Naive thymus-derived CD4-positive, alpha-beta T cell (primary cell): ENCODE data around the gene PAK6. TPM values are rescaled to one million over a fixed set of nuclear protein-coding genes. Genes with fewer than 3 reads are reported as not detected.
A peak's percentile ranks its signal among the peaks of the same experiment; 100 is the strongest.

Source experiments
- ATAC-seq: fragments of 150-1000 bp; cut with Tn5 transposase; 2 replicates; pipeline ENCODE4 v1.10.0; 2021; ENCODE audit warnings: mild to moderate bottlenecking, moderate library complexity
- CTCF ChIA-PET: fragments of 350-600 bp; sonication (Branson Sonifier 250); formaldehyde crosslinking; loops from one replicate; lab custom pipeline; 2021; ENCODE audit warnings: antibody characterized with exemption; lab: Charles Lee
- POLR2A ChIA-PET: fragments of 350-600 bp; sonication (Branson Sonifier 250); formaldehyde crosslinking; loops from one replicate; lab custom pipeline; 2021; ENCODE audit warnings: antibody characterized with exemption, inconsistent platforms; lab: Charles Lee
- DNase-seq, 9 donors: peaks; one replicate each; pipeline versions ENCODE4 v3.0.0 to v3.0.0-alpha.2; 2020 to 2022; ENCODE audit warnings: mixed read lengths in 1 of 9
- H3K27ac ChIP-seq: one replicate; pipeline ENCODE4 v1.7.0; 2013; ENCODE audit warnings: mild to moderate bottlenecking, low read depth, low read length, moderate library complexity
- H3K27me3 ChIP-seq, 2 donors: one replicate each; pipeline ENCODE4 v1.7.0; 2013; ENCODE audit warnings: low read length in 2 of 2, mild to moderate bottlenecking in 2 of 2, moderate library complexity in 2 of 2; ENCODE audit not compliant: control insufficient read depth in 2 of 2, insufficient read depth in 2 of 2
- H3K36me3 ChIP-seq, 3 experiments: 1 replicate in 2 of 3; 2 replicates in 1 of 3; pipeline ENCODE4 v1.7.0; 2013; ENCODE audit warnings: low read length in 3 of 3, mild to moderate bottlenecking in 3 of 3, moderate library complexity in 1 of 3; ENCODE audit not compliant: insufficient read depth in 3 of 3, control insufficient read depth in 2 of 3
- H3K4me1 ChIP-seq, 2 donors: one replicate each; pipeline ENCODE4 v1.7.0; 2013; ENCODE audit warnings: low read length in 2 of 2, mild to moderate bottlenecking in 2 of 2, moderate library complexity in 1 of 2; ENCODE audit not compliant: control insufficient read depth in 2 of 2, insufficient read depth in 2 of 2
- H3K4me3 ChIP-seq: 2 replicates; pipeline ENCODE4 v1.7.0; 2013; ENCODE audit warnings: mild to moderate bottlenecking, low read length
- H3K9me3 ChIP-seq, 3 experiments: 1 replicate in 2 of 3; 2 replicates in 1 of 3; pipeline ENCODE4 v1.7.0; 2013; ENCODE audit warnings: low read length in 3 of 3; ENCODE audit not compliant: control insufficient read depth in 2 of 3
- H3K27ac Mint-ChIP-seq, 9 donors: one replicate each; pipeline ENCODE4 v1.8.0; 2020 to 2022; ENCODE audit warnings: mixed read lengths in 9 of 9, mild to moderate bottlenecking in 8 of 9, moderate library complexity in 5 of 9, inconsistent platforms in 2 of 9
- H3K27me3 Mint-ChIP-seq, 5 donors: one replicate each; pipeline ENCODE4 v1.8.0; 2021 to 2022; ENCODE audit warnings: mixed read lengths in 5 of 5, mild to moderate bottlenecking in 1 of 5
- H3K36me3 Mint-ChIP-seq, 5 donors: one replicate each; pipeline ENCODE4 v1.8.0; 2020 to 2022; ENCODE audit warnings: mixed read lengths in 5 of 5, mild to moderate bottlenecking in 3 of 5, inconsistent platforms in 1 of 5
- H3K4me1 Mint-ChIP-seq, 7 donors: one replicate each; pipeline ENCODE4 v1.8.0; 2020 to 2022; ENCODE audit warnings: mixed read lengths in 7 of 7, mild to moderate bottlenecking in 3 of 7, inconsistent platforms in 1 of 7
- H3K4me3 Mint-ChIP-seq, 10 donors: one replicate each; pipeline ENCODE4 v1.8.0; 2020 to 2022; ENCODE audit warnings: mild to moderate bottlenecking in 10 of 10, mixed read lengths in 10 of 10, moderate library complexity in 6 of 10, inconsistent platforms in 2 of 10
- H3K9me3 Mint-ChIP-seq, 11 donors: one replicate each; pipeline ENCODE4 v1.8.0; 2020 to 2022; ENCODE audit warnings: mixed read lengths in 11 of 11, mild to moderate bottlenecking in 4 of 11, inconsistent platforms in 1 of 11, moderate library complexity in 1 of 11
- intact Hi-C, 2 donors: fragments of 100-400 bp; cut with micrococcal nuclease; formaldehyde crosslinking; loops; one replicate each; pipeline ENCODE4 v1.15.1; 2023
- polyA plus RNA-seq, 2 donors: library from polyadenylated mRNA; unstranded; fragments of 300-500 nt; fragmentation: Illumina TruSeq; gene quantifications; one replicate each; pipeline ENCODE4 v1.2.3, GENCODE V29; 2021
- total RNA-seq, 6 experiments: library from RNA in 5 of 6; stranded (reverse) in 5 of 6; gene quantifications; 1 replicate in 5 of 6; 2 replicates in 1 of 6; pipeline ENCODE4 v1.2.3 and lab custom pipeline; 2021 to 2026

PAK6 gene
- total and polyA plus RNA-seq, 7 experiments from 2014 or later = 0.58 to 1.9 TPM; not detected in 5

DNA sequence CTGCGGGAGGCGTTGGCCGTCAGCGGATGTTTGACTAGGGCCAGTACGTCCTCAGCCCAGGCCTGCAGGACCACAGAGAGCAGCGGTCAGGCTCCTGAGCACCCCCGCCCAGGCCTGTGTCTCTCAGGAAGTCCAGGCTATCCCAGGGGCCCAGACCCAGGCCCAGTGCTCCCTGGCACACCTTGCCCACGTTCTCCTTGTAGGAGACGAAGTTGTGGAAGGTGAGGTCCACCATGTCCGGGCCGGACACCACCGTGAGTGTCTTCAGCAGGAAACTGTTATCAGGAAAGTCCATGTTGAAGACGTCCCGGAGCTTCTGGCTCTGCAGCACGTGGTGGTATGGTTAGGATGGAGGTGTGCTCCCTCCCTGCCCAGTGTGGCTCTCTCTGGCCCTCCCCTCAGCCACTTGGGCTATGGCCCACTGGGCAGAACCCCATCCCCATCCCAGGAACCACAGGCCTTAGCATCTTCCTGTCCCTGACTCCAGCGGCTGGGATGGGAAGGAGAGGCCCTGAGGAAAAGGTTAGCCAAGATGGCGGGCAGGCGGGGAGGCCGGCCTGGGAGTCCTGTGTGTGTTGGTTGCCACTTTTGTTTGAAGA, 63.5 kb downstream of the PAK6 start:
- Mint-ChIP-seq H3K4me1 (peaks cover 17 to 35% (median 28%) of the 10 kb centered on the region in 7 donors), H3K27me3 (no peaks in the 10 kb centered on the region), H3K9me3 (peaks cover 0 to 14% (median 1%) of the 10 kb centered on the region in 11 donors), H3K36me3 (peaks cover 7 to 59% (median 28%) of the 10 kb centered on the region in 5 donors), H3K4me3 (no peak overlapping the region), H3K27ac (no peak overlapping the region)
- no peaks in the 10 kb centered on the region for H3K27me3 ChIP-seq
- CTCF ChIA-PET = interaction anchor here (0.6 to 1.1 kb wide), 3 partner anchors 12 to 35 kb away, joined by 3 to 4 read pairs (median 4); no protein-coding TSS in a partner anchor
- no peak overlapping the region for H3K4me3 ChIP-seq
- H3K9me3 ChIP-seq = peaks cover 0 to 5% (median 0%) of the 10 kb centered on the region in 3 experiments
- POLR2A ChIA-PET = no interaction called here
- no peak overlapping the region for H3K27ac ChIP-seq
- ATAC-seq (no peak), DNase-seq (no peak)
- peaks cover 14 to 75% (median 28%) of the 10 kb centered on the region in 3 experiments for H3K36me3 ChIP-seq
- intact Hi-C loops = no loop called here
- H3K4me1 ChIP-seq = peaks cover 4 to 9% of the 10 kb centered on the region in 2 donors

DNA sequence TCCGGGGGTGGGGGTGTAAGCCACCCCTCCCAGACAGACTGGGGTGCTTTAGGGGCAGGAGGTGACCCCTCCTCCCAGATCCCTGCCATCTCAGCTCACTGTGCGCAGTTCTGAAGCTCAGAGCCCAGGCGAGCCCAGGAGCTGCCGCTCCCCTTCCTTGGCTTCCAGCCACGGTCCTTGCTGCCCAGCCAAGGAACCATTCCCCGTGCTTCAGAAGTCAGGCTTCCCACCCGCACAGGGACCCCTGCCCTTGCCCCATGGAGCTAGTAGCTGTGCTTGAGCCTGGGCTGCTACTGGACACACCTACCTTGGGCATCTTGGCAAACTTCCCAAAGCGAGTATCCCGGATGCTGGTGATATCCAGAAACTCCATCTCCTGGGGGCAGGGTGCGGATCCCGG, 64.1 kb downstream of the PAK6 start:
- Mint-ChIP-seq H3K9me3 (peaks cover 0 to 14% (median 1%) of the 10 kb centered on the region in 11 donors), H3K27ac (no peak overlapping the region), H3K4me1 (peaks cover 17 to 35% (median 28%) of the 10 kb centered on the region in 7 donors), H3K4me3 (peak overlapping the region in 1 of 10 donors; percentile 60), H3K27me3 (no peaks in the 10 kb centered on the region), H3K36me3 (peaks cover 7 to 54% (median 28%) of the 10 kb centered on the region in 5 donors)
- CTCF ChIA-PET = interaction anchor here (0.7 kb wide), 1 partner anchor 24 kb away, joined by 3 read pairs; no protein-coding TSS in a partner anchor
- Histone ChIP-seq H3K36me3 (peaks cover 14 to 70% (median 28%) of the 10 kb centered on the region in 3 experiments), H3K4me1 (peaks cover 4 to 9% of the 10 kb centered on the region in 2 donors), H3K4me3 (no peak overlapping the region), H3K27ac (no peak overlapping the region), H3K27me3 (no peaks in the 10 kb centered on the region), H3K9me3 (peaks cover 0 to 5% (median 0%) of the 10 kb centered on the region in 3 experiments)
- intact Hi-C loops = no loop called here
- no peak for ATAC-seq
- POLR2A ChIA-PET = no interaction called here
- DNase-seq = no peak

DNA sequence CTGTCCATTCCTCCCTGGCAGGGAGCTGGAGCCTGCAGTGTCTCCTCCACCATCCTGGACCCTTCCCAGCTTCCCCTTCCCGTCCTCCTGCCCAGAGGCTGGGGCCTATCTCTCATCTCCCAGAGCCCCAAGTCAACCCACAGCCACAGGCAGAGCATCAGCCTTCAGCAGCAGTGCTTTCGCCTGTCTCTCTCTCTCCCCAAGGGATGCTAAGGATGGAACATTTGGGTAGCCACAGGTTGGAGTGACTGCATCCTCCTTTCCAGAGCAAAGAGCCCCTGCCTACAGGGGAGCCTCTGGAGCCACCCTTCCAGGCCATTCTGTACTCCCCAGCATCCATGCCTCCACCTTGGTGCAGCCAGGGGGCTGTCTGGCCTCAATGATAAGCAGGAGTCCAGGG, 64.7 kb downstream of the PAK6 start:
- peaks cover 7 to 49% (median 28%) of the 10 kb centered on the region in 5 donors for H3K36me3 Mint-ChIP-seq
- peak overlapping the region in 3 of 9 donors; percentile 12 to 76 (median 19) for H3K27ac Mint-ChIP-seq
- H3K9me3 ChIP-seq = peaks cover 0 to 5% (median 0%) of the 10 kb centered on the region in 3 experiments
- H3K27me3 Mint-ChIP-seq = no peaks in the 10 kb centered on the region
- H3K4me3 ChIP-seq = no peak overlapping the region
- DNase-seq (no peak), ATAC-seq (no peak)
- POLR2A ChIA-PET = no interaction called here
- peaks cover 4 to 9% of the 10 kb centered on the region in 2 donors for H3K4me1 ChIP-seq
- H3K27ac ChIP-seq = no peak overlapping the region
- no peaks in the 10 kb centered on the region for H3K27me3 ChIP-seq
- peak overlapping the region in 2 of 10 donors; percentile 39 to 60 for H3K4me3 Mint-ChIP-seq
- CTCF ChIA-PET = interaction anchor here (0.6 to 0.7 kb wide), 2 partner anchors 25 to 27 kb away, joined by 3 read pairs; no protein-coding TSS in a partner anchor
- H3K4me1 Mint-ChIP-seq = peaks cover 17 to 37% (median 31%) of the 10 kb centered on the region in 7 donors
- peaks cover 0 to 14% (median 1%) of the 10 kb centered on the region in 11 donors for H3K9me3 Mint-ChIP-seq
- intact Hi-C loops = no loop called here
- H3K36me3 ChIP-seq = peaks cover 14 to 66% (median 26%) of the 10 kb centered on the region in 3 experiments

- ATAC-seq = no peak
- no peak overlapping the region for H3K4me3 ChIP-seq
- Mint-ChIP-seq H3K27me3 (no peaks in the 10 kb centered on the region), H3K36me3 (peaks cover 7 to 37% (median 17%) of the 10 kb centered on the region in 5 donors), H3K27ac (peak overlapping the region in 3 of 9 donors; percentile 19 to 33 (median 25)), H3K9me3 (peaks cover 0 to 5% (median 0%) of the 10 kb centered on the region in 11 donors), H3K4me3 (peak overlapping the region in 4 of 10 donors; percentile 41 to 98 (median 78)), H3K4me1 (peaks cover 31 to 54% (median 44%) of the 10 kb centered on the region in 7 donors)
- peaks cover 0 to 5% (median 0%) of the 10 kb centered on the region in 3 experiments for H3K9me3 ChIP-seq
- ChIA-PET POLR2A (interaction anchor here (1.0 to 4.1 kb wide), 5 partner anchors 9 to 31 kb away, joined by 3 to 31 read pairs (median 3); no protein-coding TSS in a partner anchor), CTCF (interaction anchor here (0.7 to 19.9 kb wide), 7 partner anchors 9 to 208 kb away, joined by 3 to 366 read pairs (median 3); partner anchors contain the start of gene CCDC9B)
- DNase-seq = no peak
- H3K27me3 ChIP-seq = no peaks in the 10 kb centered on the region
- intact Hi-C loops = loop anchor here in 1 of 2 donors (5.0 kb wide), 1 partner anchor 52 kb away; the partner anchor contains the start of gene DISP2
- H3K27ac ChIP-seq = no peak overlapping the region
- peaks cover 16 to 22% of the 10 kb centered on the region in 2 donors for H3K4me1 ChIP-seq
- H3K36me3 ChIP-seq = peaks cover under 1 to 53% (median 22%) of the 10 kb centered on the region in 3 experiments
Observed at GRCh38 chr15:40305281-40305680, 66.4 kb downstream of the PAK6 start.

DNA sequence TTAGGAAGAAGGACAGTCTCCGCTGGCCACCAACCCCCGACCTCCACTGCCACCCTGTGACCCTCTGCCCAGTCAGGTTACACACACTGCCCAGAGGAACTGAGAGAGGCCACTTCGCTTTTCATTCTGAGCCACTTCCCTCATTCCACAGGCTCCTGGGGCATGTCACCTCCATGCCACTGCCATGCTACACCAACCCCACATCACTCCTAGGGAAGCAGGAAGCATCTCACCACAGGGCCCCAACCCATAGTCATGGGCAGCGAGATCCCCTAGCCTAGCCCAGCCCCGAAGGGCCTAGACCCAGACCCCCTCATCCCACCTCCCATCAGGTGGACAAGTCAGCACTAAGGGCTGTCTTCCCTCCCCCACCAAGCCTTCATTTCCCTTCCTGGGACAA, 67.5 kb downstream of the PAK6 start:
- DNase-seq (no peak), ATAC-seq (no peak)
- Mint-ChIP-seq H3K4me3 (peak overlapping the region; percentile 93 to 99 (median 96)), H3K27ac (peak overlapping the region; percentile 86 to 99 (median 94)), H3K27me3 (peaks cover 0 to 4% (median 0%) of the 10 kb centered on the region in 5 donors), H3K9me3 (no peaks in the 10 kb centered on the region), H3K4me1 (peaks cover 31 to 55% (median 48%) of the 10 kb centered on the region in 7 donors), H3K36me3 (peaks cover 5 to 26% (median 8%) of the 10 kb centered on the region in 5 donors)
- intact Hi-C loops = loop anchor here in 1 of 2 donors (2.0 to 5.0 kb wide), 2 partner anchors 51 to 146 kb away; partner anchors contain the start of genes BUB1B and DISP2
- Histone ChIP-seq H3K27ac (peak overlapping the region; percentile 94), H3K9me3 (no peaks in the 10 kb centered on the region), H3K27me3 (no peaks in the 10 kb centered on the region), H3K4me3 (peak overlapping the region; percentile 99), H3K36me3 (peaks cover 0 to 42% (median 13%) of the 10 kb centered on the region in 3 experiments), H3K4me1 (peaks cover 16 to 22% of the 10 kb centered on the region in 2 donors)
- ChIA-PET CTCF (interaction anchor here (0.7 to 19.9 kb wide), 11 partner anchors 15 to 261 kb away, joined by 3 to 366 read pairs (median 7); partner anchors contain the start of genes CCDC9B and INAFM2), POLR2A (interaction anchor here (2.8 to 6.4 kb wide), 4 partner anchors 13 to 29 kb away, joined by 23 to 93 read pairs (median 30); partner anchors contain the start of genes ANKRD63 and INAFM2)

- Mint-ChIP-seq H3K36me3 (peaks cover 0 to 21% (median 7%) of the 10 kb centered on the region in 5 donors), H3K27me3 (peaks cover 0 to 6% (median 0%) of the 10 kb centered on the region in 5 donors), H3K4me1 (peaks cover 31 to 55% (median 48%) of the 10 kb centered on the region in 7 donors), H3K9me3 (no peaks in the 10 kb centered on the region), H3K4me3 (peak overlapping the region; percentile 93 to 99 (median 96)), H3K27ac (peak overlapping the region; percentile 91 to 99 (median 96))
- CTCF ChIA-PET = interaction anchor here (0.7 to 19.9 kb wide), 14 partner anchors 14 to 261 kb away, joined by 3 to 366 read pairs (median 6); partner anchors contain the start of genes ANKRD63, CCDC9B and INAFM2
- Histone ChIP-seq H3K27ac (peak overlapping the region; percentile 94), H3K27me3 (no peaks in the 10 kb centered on the region), H3K36me3 (peaks cover 0 to 36% (median 8%) of the 10 kb centered on the region in 3 experiments), H3K9me3 (no peaks in the 10 kb centered on the region), H3K4me1 (peaks cover 16 to 22% of the 10 kb centered on the region in 2 donors), H3K4me3 (peak overlapping the region; percentile 99)
- POLR2A ChIA-PET = interaction anchor here (0.6 to 6.4 kb wide), 11 partner anchors 12 to 198 kb away, joined by 3 to 93 read pairs (median 23); partner anchors contain the start of genes ANKRD63, BAHD1 and INAFM2
- DNase-seq (peak in 1 of 9 donors; percentile 32), ATAC-seq (no peak)
- intact Hi-C loops = loop anchor here (1.0 to 5.0 kb wide), 5 partner anchors 14 to 146 kb away; partner anchors contain the start of genes ANKRD63 (in 1 of the 2), BUB1B (in 1 of the 2) and DISP2 (in 1 of the 2)
Observed at GRCh38 chr15:40306908-40307307, 68.0 kb downstream of the PAK6 start.
